SK-N-SH (cell line): ENCODE measurements around the gene RAD51B. TPM values are rescaled to one million over a fixed set of nuclear protein-coding genes. Genes with fewer than 3 reads are reported as not detected.
"Not testable (repeated sequence)": the region's sequence is repeated elsewhere in the genome, so short reads cannot be mapped to it uniquely, and the experiment has no call there.

Experiments used
- CTCF ChIA-PET: fragments of 300-600, 350-600 bp; formaldehyde crosslinking; extraction: SDS; loops from one replicate; lab custom pipeline; 2021; lab: Yijun Ruan, JAX
- POLR2A ChIA-PET: fragments of 350-600 bp; sonication (Branson Sonifier 250); formaldehyde crosslinking; extraction: SDS; loops from one replicate; lab custom pipeline; 2020; ENCODE audit warnings: antibody characterized with exemption, inconsistent platforms; lab: Yijun Ruan, JAX
- DNase-seq: peaks from one replicate; pipeline ENCODE4 v3.0.0; 2012
- H2AFZ ChIP-seq: fragments of 200-600 bp; sonication (generic); 2 replicates; pipeline ENCODE4 v1.8.1; 2016; ENCODE audit warnings: antibody characterized with exemption, mild to moderate bottlenecking, low read depth
- H3F3A ChIP-seq: fragments of 200-600 bp; sonication (generic); replicated peaks from 2 replicates; pipeline ENCODE3; 2016; ENCODE audit warnings: antibody characterized with exemption, mild to moderate bottlenecking; ENCODE audit not compliant: insufficient read depth
- H3K27ac ChIP-seq, 2 experiments: fragments of 200-500 bp in 1 of 2; fragments of 200-600 bp in 1 of 2; sonication (Bioruptor generic) in 1 of 2; sonication (generic), shearing (Covaris generic) in 1 of 2; 2 replicates each; pipeline versions ENCODE4 v1.5.1 to v1.6.1; 2014 to 2016; ENCODE audit warnings: low read depth in 2 of 2, inconsistent platforms in 1 of 2, low read length in 1 of 2, mild to moderate bottlenecking in 1 of 2, mixed read lengths in 1 of 2
- H3K27me3 ChIP-seq: fragments of 200-600 bp; sonication (generic), shearing (Covaris generic); 2 replicates; pipeline ENCODE4 v1.6.1; 2016; ENCODE audit warnings: mixed run types; ENCODE audit not compliant: insufficient read depth
- H3K36me3 ChIP-seq, 2 experiments: fragments of 200-500 bp in 1 of 2; fragments of 200-600 bp in 1 of 2; sonication (Bioruptor generic) in 1 of 2; sonication (generic) in 1 of 2; replicated peaks in 1 of 2; 2 replicates each; pipeline versions ENCODE3 to v1.5.1; 2014 to 2016; ENCODE audit warnings: low read length in 1 of 2, mild to moderate bottlenecking in 1 of 2; ENCODE audit not compliant: insufficient read depth in 2 of 2, control insufficient read depth in 1 of 2
- H3K4me1 ChIP-seq, 2 experiments: fragments of 200-500 bp in 1 of 2; fragments of 200-600 bp in 1 of 2; sonication (Bioruptor generic) in 1 of 2; sonication (generic), shearing (Covaris generic) in 1 of 2; 2 replicates each; pipeline versions ENCODE4 v1.5.1 to v1.6.1; 2014 to 2016; ENCODE audit warnings: low read depth in 1 of 2, low read length in 1 of 2, mixed run types in 1 of 2; ENCODE audit not compliant: insufficient read depth in 2 of 2, control insufficient read depth in 1 of 2
- H3K4me2 ChIP-seq: fragments of 200-600 bp; sonication (generic), shearing (Covaris generic); 2 replicates; pipeline ENCODE4 v1.6.1; 2017; ENCODE audit warnings: mixed run types
- H3K4me3 ChIP-seq, 2 experiments: fragments of 200-500 bp in 1 of 2; fragments of 200-600 bp in 1 of 2; sonication (Bioruptor generic) in 1 of 2; sonication (generic), shearing (Covaris generic) in 1 of 2; 2 replicates each; pipeline versions ENCODE4 v1.5.1 to v1.8.1; 2014 to 2016; ENCODE audit warnings: low read depth in 2 of 2, inconsistent platforms in 1 of 2, low read length in 1 of 2, mild to moderate bottlenecking in 1 of 2, mixed read lengths in 1 of 2, moderate library complexity in 1 of 2
- H3K79me2 ChIP-seq: fragments of 200-600 bp; sonication (generic); 2 replicates; pipeline ENCODE4 v1.8.1; 2017; ENCODE audit warnings: mild to moderate bottlenecking; ENCODE audit not compliant: insufficient read depth
- H3K9ac ChIP-seq: fragments of 200-600 bp; sonication (generic); 2 replicates; pipeline ENCODE4 v1.6.1; 2017; ENCODE audit warnings: mixed run types
- H3K9me2 ChIP-seq: fragments of 200-600 bp; sonication (generic); 2 replicates; pipeline ENCODE4 v1.6.1; 2017; ENCODE audit warnings: mixed run types
- H3K9me3 ChIP-seq: fragments of 200-600 bp; sonication (generic); 2 replicates; pipeline ENCODE4 v1.6.1; 2017; ENCODE audit warnings: mixed run types, mild to moderate bottlenecking, moderate library complexity
- H4K20me1 ChIP-seq: fragments of 200-600 bp; sonication (generic); 2 replicates; pipeline ENCODE4 v1.6.1; 2017; ENCODE audit warnings: mild to moderate bottlenecking, mixed run types; ENCODE audit not compliant: insufficient read depth
- CHD2 ChIP-seq: fragments of 150-350 bp; IDR thresholded peaks from 2 replicates; pipeline ENCODE4 v1.6.1; 2018; ENCODE audit warnings: low read length; ENCODE audit not compliant: partially characterized antibody
- EZH2phosphoT487 ChIP-seq: fragments of 200-600 bp; sonication (generic); IDR thresholded peaks from 2 replicates; pipeline ENCODE4 v1.6.1; 2017; ENCODE audit warnings: low read depth, mixed run types, mild to moderate bottlenecking, antibody characterized with exemption, moderate library complexity, borderline replicate concordance
- FOSL2 ChIP-seq: IDR thresholded peaks from 2 replicates; pipeline ENCODE4 v1.4.0; 2012; ENCODE audit warnings: low read depth, mild to moderate bottlenecking, moderate library complexity, borderline replicate concordance
- GABPA ChIP-seq: IDR thresholded peaks from 2 replicates; pipeline ENCODE4 v1.4.0; 2012; ENCODE audit warnings: low read depth, mild to moderate bottlenecking
- GATA2 ChIP-seq: sonication (generic); formaldehyde crosslinking; IDR thresholded peaks from 2 replicates; pipeline ENCODE4 v1.5.0; 2020; ENCODE audit warnings: mild to moderate bottlenecking, missing genetic modification reagents
- JUND ChIP-seq: IDR thresholded peaks from 2 replicates; pipeline ENCODE4 v1.4.0; 2012
- MEF2A ChIP-seq: IDR thresholded peaks from 2 replicates; pipeline ENCODE4 v1.4.0; 2012; ENCODE audit warnings: low read depth, borderline replicate concordance
- NFIC ChIP-seq: IDR thresholded peaks from 2 replicates; pipeline ENCODE4 v1.4.0; 2012; ENCODE audit warnings: borderline replicate concordance
- NRF1 ChIP-seq: IDR thresholded peaks from 2 replicates; pipeline ENCODE4 v1.6.1; 2012; ENCODE audit warnings: low read depth, mild to moderate bottlenecking, low read length
- POLR2AphosphoS5 ChIP-seq: IDR thresholded peaks from 2 replicates; pipeline ENCODE4 v1.6.1; 2012; ENCODE audit warnings: low read depth, low read length
- RFX5 ChIP-seq: IDR thresholded peaks from 2 replicates; pipeline ENCODE4 v1.6.1; 2012; ENCODE audit warnings: mild to moderate bottlenecking, improper control_type of control experiment, low read length
- TCF12 ChIP-seq: IDR thresholded peaks from 2 replicates; pipeline ENCODE4 v1.4.0; 2012
- TEAD4 ChIP-seq: IDR thresholded peaks from 2 replicates; pipeline ENCODE4 v1.4.0; 2012; ENCODE audit warnings: mild to moderate bottlenecking, borderline replicate concordance; ENCODE audit not compliant: insufficient read depth
- WGBS: methylation state at CpG from one replicate; pipeline ENCODE4 v1.1.6; 2017; ENCODE audit warnings: low lambda C conversion rate; 5-methylcytosine and 5-hydroxymethylcytosine counted together
- polyA plus RNA-seq, 3 experiments: library from polyadenylated mRNA; depleted of rRNA; stranded (reverse); fragments of >200 nt; gene quantifications; 2 replicates each; pipeline ENCODE4 v1.2.3, GENCODE V29; 2012
- TF ChIP-seq, protein P1 (sequence below): fragments of 200-600 bp; sonication (generic); IDR thresholded peaks from 2 replicates; pipeline ENCODE4 v1.6.1; 2017; ENCODE audit warnings: antibody characterized with exemption, mild to moderate bottlenecking, moderate library complexity
- TF ChIP-seq, protein P2 (sequence below): IDR thresholded peaks from 2 replicates; pipeline ENCODE4 v1.6.1; 2012; ENCODE audit warnings: mild to moderate bottlenecking, low read depth, low read length, moderate library complexity
- TF ChIP-seq, protein P3 (sequence below): IDR thresholded peaks from 2 replicates; pipeline ENCODE4 v1.4.0; 2012; ENCODE audit warnings: low read depth, borderline replicate concordance
- TF ChIP-seq, protein P4 (sequence below): fragments of 150-350 bp; IDR thresholded peaks from 2 replicates; pipeline ENCODE4 v1.6.1; 2016; ENCODE audit warnings: mild to moderate bottlenecking, low read depth, low read length
- TF ChIP-seq, protein P5 (sequence below): IDR thresholded peaks from 2 replicates; pipeline ENCODE4 v1.4.0; 2012; ENCODE audit warnings: low read depth

RAD51B gene
- polyA plus RNA-seq, 1 of the 3 experiments (the other 2 are of a cell fraction): 6.0 TPM

DNA sequence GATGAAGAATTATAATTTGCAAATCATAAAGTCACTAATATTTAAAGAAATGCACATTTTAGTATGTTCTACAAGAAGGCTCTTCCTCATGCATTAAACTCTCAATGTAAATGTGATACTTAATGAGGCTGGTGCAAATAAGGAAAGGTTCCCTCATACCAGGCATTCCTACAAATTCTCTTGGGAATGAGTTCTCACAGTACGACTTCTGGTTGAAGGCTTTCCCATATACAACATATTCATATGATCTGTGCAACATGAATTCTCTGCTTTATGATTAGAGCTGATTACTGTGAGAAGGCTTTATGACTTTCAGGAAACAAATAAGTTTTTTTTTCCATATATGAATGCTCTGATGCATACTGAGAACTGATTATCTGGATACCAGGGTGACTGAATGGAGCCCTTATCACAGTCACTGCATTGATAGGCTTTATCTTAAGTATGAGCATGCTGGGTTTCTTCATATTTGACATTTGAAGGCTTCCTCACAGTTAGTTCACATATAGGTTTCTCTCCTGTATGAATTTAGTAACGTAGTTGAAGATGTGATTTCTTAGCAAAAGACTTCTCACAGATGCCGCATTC is 293.9 kb downstream of the RAD51B start:
- POLR2A ChIA-PET: no interaction called here
- Histone ChIP-seq H3K9me2 (no peaks in the 10 kb centered on the region), H3K79me2 (no peaks in the 10 kb centered on the region), H3F3A (no peaks in the 10 kb centered on the region), H3K27me3 (no peaks in the 10 kb centered on the region), H2AFZ (no peak overlapping the region), H3K4me2 (no peak overlapping the region), H4K20me1 (no peaks in the 10 kb centered on the region), H3K27ac (peak overlapping the region in 1 of 2 experiments; percentile 93; a peak in 2 of 4 replicates), H3K9me3 (no peaks in the 10 kb centered on the region), H3K9ac (no peak overlapping the region), H3K4me3 (no peak overlapping the region), H3K36me3 (no peaks in the 10 kb centered on the region), H3K4me1 (peaks cover 9 to 30% of the 10 kb centered on the region in 2 experiments)
- no peak for DNase-seq
- CTCF ChIA-PET: interaction anchor here (0.7 to 1.6 kb wide), 3 partner anchors 9 to 23 kb away, joined by 3 read pairs; no protein-coding TSS in a partner anchor
- WGBS: 95% methylated on average over 3 of the region's 3 CpGs
- TF ChIP-seq NRF1: no peak
- no peak for TF ChIP-seq CHD2
- TF ChIP-seq, protein P1, sequence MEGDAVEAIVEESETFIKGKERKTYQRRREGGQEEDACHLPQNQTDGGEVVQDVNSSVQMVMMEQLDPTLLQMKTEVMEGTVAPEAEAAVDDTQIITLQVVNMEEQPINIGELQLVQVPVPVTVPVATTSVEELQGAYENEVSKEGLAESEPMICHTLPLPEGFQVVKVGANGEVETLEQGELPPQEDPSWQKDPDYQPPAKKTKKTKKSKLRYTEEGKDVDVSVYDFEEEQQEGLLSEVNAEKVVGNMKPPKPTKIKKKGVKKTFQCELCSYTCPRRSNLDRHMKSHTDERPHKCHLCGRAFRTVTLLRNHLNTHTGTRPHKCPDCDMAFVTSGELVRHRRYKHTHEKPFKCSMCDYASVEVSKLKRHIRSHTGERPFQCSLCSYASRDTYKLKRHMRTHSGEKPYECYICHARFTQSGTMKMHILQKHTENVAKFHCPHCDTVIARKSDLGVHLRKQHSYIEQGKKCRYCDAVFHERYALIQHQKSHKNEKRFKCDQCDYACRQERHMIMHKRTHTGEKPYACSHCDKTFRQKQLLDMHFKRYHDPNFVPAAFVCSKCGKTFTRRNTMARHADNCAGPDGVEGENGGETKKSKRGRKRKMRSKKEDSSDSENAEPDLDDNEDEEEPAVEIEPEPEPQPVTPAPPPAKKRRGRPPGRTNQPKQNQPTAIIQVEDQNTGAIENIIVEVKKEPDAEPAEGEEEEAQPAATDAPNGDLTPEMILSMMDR: no peak
- TF ChIP-seq TCF12: no peak
- TF ChIP-seq GABPA: no peak
- TF ChIP-seq, protein P2, sequence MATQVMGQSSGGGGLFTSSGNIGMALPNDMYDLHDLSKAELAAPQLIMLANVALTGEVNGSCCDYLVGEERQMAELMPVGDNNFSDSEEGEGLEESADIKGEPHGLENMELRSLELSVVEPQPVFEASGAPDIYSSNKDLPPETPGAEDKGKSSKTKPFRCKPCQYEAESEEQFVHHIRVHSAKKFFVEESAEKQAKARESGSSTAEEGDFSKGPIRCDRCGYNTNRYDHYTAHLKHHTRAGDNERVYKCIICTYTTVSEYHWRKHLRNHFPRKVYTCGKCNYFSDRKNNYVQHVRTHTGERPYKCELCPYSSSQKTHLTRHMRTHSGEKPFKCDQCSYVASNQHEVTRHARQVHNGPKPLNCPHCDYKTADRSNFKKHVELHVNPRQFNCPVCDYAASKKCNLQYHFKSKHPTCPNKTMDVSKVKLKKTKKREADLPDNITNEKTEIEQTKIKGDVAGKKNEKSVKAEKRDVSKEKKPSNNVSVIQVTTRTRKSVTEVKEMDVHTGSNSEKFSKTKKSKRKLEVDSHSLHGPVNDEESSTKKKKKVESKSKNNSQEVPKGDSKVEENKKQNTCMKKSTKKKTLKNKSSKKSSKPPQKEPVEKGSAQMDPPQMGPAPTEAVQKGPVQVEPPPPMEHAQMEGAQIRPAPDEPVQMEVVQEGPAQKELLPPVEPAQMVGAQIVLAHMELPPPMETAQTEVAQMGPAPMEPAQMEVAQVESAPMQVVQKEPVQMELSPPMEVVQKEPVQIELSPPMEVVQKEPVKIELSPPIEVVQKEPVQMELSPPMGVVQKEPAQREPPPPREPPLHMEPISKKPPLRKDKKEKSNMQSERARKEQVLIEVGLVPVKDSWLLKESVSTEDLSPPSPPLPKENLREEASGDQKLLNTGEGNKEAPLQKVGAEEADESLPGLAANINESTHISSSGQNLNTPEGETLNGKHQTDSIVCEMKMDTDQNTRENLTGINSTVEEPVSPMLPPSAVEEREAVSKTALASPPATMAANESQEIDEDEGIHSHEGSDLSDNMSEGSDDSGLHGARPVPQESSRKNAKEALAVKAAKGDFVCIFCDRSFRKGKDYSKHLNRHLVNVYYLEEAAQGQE: no peak
- no peak for TF ChIP-seq TEAD4
- TF ChIP-seq, protein P3, sequence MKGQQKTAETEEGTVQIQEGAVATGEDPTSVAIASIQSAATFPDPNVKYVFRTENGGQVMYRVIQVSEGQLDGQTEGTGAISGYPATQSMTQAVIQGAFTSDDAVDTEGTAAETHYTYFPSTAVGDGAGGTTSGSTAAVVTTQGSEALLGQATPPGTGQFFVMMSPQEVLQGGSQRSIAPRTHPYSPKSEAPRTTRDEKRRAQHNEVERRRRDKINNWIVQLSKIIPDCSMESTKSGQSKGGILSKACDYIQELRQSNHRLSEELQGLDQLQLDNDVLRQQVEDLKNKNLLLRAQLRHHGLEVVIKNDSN: no peak
- TF ChIP-seq, protein P4, sequence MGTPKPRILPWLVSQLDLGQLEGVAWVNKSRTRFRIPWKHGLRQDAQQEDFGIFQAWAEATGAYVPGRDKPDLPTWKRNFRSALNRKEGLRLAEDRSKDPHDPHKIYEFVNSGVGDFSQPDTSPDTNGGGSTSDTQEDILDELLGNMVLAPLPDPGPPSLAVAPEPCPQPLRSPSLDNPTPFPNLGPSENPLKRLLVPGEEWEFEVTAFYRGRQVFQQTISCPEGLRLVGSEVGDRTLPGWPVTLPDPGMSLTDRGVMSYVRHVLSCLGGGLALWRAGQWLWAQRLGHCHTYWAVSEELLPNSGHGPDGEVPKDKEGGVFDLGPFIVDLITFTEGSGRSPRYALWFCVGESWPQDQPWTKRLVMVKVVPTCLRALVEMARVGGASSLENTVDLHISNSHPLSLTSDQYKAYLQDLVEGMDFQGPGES: no peak
- TF ChIP-seq RFX5: no peak
- TF ChIP-seq FOSL2: no peak
- no peak for TF ChIP-seq JUND
- TF ChIP-seq, protein P5, sequence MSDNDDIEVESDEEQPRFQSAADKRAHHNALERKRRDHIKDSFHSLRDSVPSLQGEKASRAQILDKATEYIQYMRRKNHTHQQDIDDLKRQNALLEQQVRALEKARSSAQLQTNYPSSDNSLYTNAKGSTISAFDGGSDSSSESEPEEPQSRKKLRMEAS: no peak
- no peak for TF ChIP-seq POLR2AphosphoS5
- no peak for TF ChIP-seq GATA2 (CRISPR knock-in tag)
- no peak for TF ChIP-seq MEF2A
- TF ChIP-seq EZH2phosphoT487: no peak
- no peak for TF ChIP-seq NFIC

DNA sequence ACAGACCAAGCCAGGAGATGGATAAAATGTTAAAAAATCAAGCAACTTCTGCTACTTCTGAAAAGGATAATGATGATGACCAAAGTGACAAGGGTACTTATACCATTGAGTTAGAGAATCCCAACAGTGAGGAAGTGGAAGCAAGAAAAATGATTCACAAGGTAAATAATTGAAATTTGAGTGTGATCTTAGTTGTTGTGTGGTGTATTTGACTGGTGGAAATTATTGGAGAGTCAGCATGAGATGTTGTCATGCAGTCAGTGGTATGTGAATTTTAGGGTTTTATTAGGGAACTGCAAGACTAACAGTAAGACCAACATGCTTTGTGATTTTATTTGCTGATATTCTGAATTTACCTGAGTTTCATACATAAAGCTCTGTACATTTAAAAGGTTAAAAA is 296.4 kb downstream of the RAD51B start:
- H3K9me2 ChIP-seq, DNase-seq, H3K4me2 ChIP-seq, CTCF ChIA-PET, H3K9me3 ChIP-seq, H3K27me3 ChIP-seq, H2AFZ ChIP-seq, H3K79me2 ChIP-seq, H3F3A ChIP-seq, H4K20me1 ChIP-seq, H3K4me3 ChIP-seq, H3K9ac ChIP-seq, H3K36me3 ChIP-seq, H3K27ac ChIP-seq, POLR2A ChIA-PET: not testable (repeated sequence)
- H3K4me1 ChIP-seq: peaks cover 9 to 15% of the 10 kb centered on the region in 2 experiments
